ENCODE data around the gene CRBN.

GRCh38 chr3:3179407-3180094 is at the start of gene CRBN:
- TF ChIP-seq, protein P1, sequence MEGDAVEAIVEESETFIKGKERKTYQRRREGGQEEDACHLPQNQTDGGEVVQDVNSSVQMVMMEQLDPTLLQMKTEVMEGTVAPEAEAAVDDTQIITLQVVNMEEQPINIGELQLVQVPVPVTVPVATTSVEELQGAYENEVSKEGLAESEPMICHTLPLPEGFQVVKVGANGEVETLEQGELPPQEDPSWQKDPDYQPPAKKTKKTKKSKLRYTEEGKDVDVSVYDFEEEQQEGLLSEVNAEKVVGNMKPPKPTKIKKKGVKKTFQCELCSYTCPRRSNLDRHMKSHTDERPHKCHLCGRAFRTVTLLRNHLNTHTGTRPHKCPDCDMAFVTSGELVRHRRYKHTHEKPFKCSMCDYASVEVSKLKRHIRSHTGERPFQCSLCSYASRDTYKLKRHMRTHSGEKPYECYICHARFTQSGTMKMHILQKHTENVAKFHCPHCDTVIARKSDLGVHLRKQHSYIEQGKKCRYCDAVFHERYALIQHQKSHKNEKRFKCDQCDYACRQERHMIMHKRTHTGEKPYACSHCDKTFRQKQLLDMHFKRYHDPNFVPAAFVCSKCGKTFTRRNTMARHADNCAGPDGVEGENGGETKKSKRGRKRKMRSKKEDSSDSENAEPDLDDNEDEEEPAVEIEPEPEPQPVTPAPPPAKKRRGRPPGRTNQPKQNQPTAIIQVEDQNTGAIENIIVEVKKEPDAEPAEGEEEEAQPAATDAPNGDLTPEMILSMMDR (IDR thresholded peaks at IDR 0.05 in 8 of 11, conservative IDR thresholded peaks at IDR 0.05 in 3 of 11), result peak; percentile 96 to 100 (median 98)
- TF ChIP-seq POLR2A (IDR thresholded peaks at IDR 0.05) (peak in 2 of 3 donors; percentile 5 to 27), POLR2AphosphoS5 (IDR thresholded peaks at IDR 0.05) (peak; percentile 92 to 97 (median 96))
